GM12872 (cell line): ENCODE measurements around the gene GTF2IRD1.

Source experiments
- TF ChIP-seq, protein P1 (sequence below): IDR thresholded peaks from 3 replicates; pipeline ENCODE4 v1.5.1; 2011; ENCODE audit warnings: low read depth, mild to moderate bottlenecking, low read length, moderate library complexity; ENCODE audit not compliant: insufficient read depth

Gene GTF2IRD1

DNA sequence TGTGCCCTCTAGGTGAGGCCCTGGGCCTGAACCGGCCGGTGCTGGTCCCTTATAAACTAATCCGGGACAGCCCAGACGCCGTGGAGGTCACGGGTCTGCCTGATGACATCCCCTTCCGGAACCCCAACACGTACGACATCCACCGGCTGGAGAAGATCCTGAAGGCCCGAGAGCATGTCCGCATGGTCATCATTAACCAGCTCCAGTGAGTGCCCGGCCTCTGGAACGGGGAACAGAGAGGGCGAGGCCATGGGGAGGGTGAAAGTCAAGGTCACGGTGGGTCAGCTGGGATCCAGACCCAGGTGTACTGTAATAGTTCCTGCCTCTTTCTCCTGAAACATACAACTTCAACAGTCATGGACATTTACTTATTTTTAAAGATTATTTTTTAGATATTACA lies 137.1 kb downstream of the GTF2IRD1 start:
- TF ChIP-seq, protein P1, sequence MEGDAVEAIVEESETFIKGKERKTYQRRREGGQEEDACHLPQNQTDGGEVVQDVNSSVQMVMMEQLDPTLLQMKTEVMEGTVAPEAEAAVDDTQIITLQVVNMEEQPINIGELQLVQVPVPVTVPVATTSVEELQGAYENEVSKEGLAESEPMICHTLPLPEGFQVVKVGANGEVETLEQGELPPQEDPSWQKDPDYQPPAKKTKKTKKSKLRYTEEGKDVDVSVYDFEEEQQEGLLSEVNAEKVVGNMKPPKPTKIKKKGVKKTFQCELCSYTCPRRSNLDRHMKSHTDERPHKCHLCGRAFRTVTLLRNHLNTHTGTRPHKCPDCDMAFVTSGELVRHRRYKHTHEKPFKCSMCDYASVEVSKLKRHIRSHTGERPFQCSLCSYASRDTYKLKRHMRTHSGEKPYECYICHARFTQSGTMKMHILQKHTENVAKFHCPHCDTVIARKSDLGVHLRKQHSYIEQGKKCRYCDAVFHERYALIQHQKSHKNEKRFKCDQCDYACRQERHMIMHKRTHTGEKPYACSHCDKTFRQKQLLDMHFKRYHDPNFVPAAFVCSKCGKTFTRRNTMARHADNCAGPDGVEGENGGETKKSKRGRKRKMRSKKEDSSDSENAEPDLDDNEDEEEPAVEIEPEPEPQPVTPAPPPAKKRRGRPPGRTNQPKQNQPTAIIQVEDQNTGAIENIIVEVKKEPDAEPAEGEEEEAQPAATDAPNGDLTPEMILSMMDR: no peak

DNA sequence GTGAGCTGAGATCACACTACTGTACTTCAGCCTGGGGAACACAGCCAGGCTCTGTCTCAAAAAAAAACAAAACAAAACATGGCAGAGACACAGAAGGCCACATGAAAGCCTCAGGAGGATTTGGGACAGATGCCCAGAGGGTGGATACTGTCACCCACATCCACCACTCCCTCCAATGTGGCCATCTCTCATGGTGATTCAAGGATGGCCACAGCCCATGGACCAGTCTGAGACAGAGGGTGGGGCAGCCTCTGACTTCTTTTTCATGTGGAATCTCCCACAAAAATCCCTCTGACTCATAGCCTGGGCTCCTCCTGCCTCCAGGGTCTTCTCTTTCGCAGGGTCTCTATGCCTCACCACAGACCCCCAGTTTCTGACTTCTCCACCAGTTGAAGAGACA lies 144.9 kb downstream of the GTF2IRD1 start:
- TF ChIP-seq, protein P1: no peak

DNA sequence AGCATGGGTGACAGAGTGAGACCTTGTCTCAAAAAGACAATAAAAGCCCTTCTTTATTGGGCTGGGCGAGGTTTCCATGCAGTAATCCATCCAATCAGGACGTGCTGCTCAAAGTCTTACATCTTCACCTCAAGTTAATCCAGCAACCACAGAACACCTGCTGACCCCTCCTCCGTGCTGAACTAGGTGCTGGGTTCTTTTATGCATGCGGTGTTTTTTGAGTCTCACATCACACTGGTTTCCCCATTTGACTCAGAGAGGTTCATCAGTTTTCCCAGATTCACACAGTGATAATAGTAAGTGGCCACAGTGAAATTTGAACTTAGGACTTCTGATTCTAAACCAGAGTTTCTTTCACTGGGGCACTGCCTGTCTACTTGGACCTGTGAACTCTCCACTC lies 145.5 kb downstream of the GTF2IRD1 start:
- TF ChIP-seq, protein P1: no peak

DNA sequence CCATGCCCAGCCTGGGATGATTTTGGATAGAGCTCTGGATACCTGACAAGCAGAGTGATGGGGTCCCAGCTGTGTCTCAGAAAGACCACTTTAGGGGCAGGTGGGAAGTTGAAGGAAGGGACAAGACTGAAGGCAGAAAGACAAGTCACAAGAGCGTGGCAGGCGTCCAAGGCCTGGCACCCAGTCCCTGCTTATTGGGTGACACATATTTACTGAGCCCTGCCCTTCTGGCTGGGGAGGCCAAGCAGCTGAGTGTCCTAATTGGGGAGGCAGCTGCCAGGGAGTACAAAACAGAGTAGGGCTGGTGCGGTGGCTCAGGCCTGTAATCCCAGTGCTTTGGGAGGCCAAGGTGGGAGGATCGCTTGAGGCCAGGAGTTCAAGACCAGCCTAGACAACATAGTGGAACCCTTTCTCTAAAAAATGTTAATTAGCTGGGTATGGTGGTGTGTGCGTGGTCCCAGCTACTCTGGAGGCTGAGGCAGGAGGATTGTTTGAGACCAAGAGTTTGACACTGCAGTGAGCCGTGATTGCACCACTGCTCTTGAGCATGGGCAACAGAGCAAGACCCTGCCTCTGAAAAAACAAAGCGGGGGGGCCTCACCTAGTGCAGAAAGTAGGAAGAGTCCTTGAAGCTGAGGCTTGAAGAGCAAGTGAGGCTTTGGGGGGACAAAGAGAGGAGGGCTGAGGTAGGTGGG lies 150.8 kb downstream of the GTF2IRD1 start:
- TF ChIP-seq, protein P1: no peak

DNA sequence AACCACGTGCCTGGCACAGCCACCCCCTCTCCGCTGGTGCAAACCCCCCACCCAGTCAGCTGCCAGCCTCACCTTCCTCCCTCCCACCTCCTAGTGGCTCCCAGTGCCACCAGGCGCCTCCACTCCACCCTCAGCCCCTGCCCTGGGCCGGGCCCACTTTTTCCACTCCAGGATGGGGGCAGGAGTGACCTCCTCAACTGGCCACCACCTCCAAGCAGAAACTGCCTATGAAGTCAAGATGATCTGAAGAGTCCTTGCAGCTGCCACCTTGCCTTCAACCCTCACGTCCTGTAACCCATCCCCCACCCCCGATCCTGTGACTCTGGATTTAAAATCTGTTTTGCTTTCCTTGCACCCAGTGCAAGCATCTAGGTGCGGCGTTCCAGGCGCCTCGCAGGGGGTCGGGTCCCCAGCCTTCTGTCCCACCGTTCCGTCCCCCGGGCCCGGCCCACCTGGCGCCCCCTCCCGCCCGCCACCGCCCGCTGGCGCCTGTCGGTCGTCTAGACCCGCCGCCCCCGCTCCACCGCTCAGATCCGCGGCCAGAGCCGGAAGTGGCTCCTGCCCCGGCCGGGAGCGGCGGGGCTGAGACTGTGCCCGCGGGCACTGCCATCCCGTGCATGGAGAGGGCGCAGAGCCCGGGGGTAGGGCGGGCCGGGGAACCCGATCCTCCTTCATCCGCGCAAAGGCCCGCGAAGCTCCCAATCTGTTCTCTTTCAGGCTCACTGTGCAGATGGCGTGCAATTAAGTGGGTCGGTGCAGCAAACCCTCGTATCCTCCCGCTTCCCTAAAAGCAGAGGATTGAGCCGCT lies 152.6 kb downstream of the GTF2IRD1 start:
- TF ChIP-seq, protein P1: no peak

DNA sequence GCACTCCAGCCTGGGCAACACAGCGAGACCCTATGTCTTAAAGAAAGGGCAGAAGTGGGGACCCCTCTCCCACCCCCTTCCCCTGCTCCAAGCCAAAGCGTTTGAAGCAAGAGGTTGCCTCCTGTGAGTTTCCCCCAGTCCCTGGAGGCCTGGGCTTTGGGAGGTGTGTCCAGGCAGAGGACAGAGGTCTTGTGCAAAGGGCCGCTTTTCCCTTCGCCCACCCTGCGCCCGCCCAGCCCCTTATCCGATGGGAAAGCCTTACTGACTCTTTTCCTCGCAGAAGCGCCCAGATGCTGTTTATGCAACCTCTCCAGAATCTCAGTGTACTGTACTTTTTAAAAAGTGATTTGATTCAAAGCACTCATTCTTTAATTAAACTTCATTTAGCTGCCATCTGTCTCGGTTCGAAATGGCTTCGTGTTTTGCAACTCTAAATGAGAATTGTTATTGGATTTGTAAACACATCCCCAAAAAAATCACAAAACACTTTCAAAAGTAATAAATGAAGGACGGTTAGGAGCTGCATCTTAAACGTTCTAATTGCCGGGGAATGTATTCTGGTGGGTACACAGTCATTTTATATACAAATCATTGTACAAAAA lies 153.3 kb downstream of the GTF2IRD1 start:
- TF ChIP-seq, protein P1: no peak
